ENCODE results near the gene FRS2.

- no peak for TF ChIP-seq CTCF (IDR thresholded peaks at IDR 0.05)
- no peak for TF ChIP-seq POLR2A (IDR thresholded peaks at IDR 0.05; ENCODE audit: low read depth)
Measured at GRCh38 chr12:69589082-69589481, 118.9 kb downstream of the FRS2 start.
